ENCODE measurements around the gene PLAAT4. TPM values are rescaled to one million over a fixed set of nuclear protein-coding genes. Genes with fewer than 3 reads are reported as not detected.
"Not testable (repeated sequence)": the region's sequence is repeated elsewhere in the genome, so short reads cannot be mapped to it uniquely, and the experiment has no call there.

PLAAT4 gene
- total RNA-seq, 1 experiment from 2014 or later = 3.5 TPM

- WGBS (ENCODE audit: extremely low coverage, insufficient read length, low lambda C conversion rate) = no CpG with 5 or more reads among the region's 10 CpGs
- no peak overlapping the region for H4K91ac ChIP-seq (ENCODE audit: insufficient read length, low read depth, low read length)
These were observed 38.4 kb downstream of the PLAAT4 start for GRCh38 chr11:63574856-63575602.

GRCh38 chr11:63578882-63579281 lies 42.3 kb downstream of the PLAAT4 start:
- not testable (repeated sequence) for H2AFZ ChIP-seq (ENCODE audit: low read length); H3K4me3 Mint-ChIP-seq; H3T11ph ChIP-seq (ENCODE audit: low read length); H4K20me1 ChIP-seq (ENCODE audit: control insufficient read depth, insufficient read depth, insufficient read length); H3K27ac Mint-ChIP-seq; H3K4ac ChIP-seq (ENCODE audit: low read depth, low read length); H3K27ac ChIP-seq (ENCODE audit: insufficient read length, low read depth, low read length); H2BK15ac ChIP-seq (ENCODE audit: low read depth, low read length); H3K4me1 ChIP-seq (ENCODE audit: insufficient read depth, low read length); H2AK5ac ChIP-seq (ENCODE audit: insufficient read length, low read length); DNase-seq; H2BK5ac ChIP-seq (ENCODE audit: insufficient read length, low read length); H2BK120ac ChIP-seq (ENCODE audit: low read depth, low read length, poor library complexity, severe bottlenecking); H3K27me3 ChIP-seq (ENCODE audit: insufficient read depth, low read length); H4K8ac ChIP-seq (replicated peaks; ENCODE audit: insufficient read length, low read depth, low read length); H4K91ac ChIP-seq (ENCODE audit: insufficient read length, low read depth, low read length); H2BK12ac ChIP-seq (ENCODE audit: insufficient read length, low read depth, low read length); H3K56ac ChIP-seq (ENCODE audit: insufficient read length, low read depth, low read length); H3K23ac ChIP-seq (ENCODE audit: insufficient read length, low read depth, low read length); H3K79me1 ChIP-seq (ENCODE audit: insufficient read depth, low read depth, low read length, poor library complexity, severe bottlenecking); H4K5ac ChIP-seq (ENCODE audit: insufficient read length, low read depth, low read length); H3K4me2 ChIP-seq (ENCODE audit: insufficient read depth, insufficient read length, low read length); H3K27me3 Mint-ChIP-seq (ENCODE audit: low read depth); H3K79me2 ChIP-seq (ENCODE audit: insufficient read depth, low read length); H3K9ac ChIP-seq (ENCODE audit: extremely low read depth, insufficient read length, low read length); H3K14ac ChIP-seq (ENCODE audit: insufficient read depth, low read length); H3K18ac ChIP-seq (ENCODE audit: insufficient read length, low read depth, low read length); H3K23me2 ChIP-seq (ENCODE audit: insufficient read length, low read depth, low read length, poor library complexity, severe bottlenecking); H2BK20ac ChIP-seq (ENCODE audit: low read depth, low read length, poor library complexity, severe bottlenecking)
- peaks cover 22% of the 10 kb centered on the region for H3K9me3 ChIP-seq (ENCODE audit: control insufficient read depth, low read depth, low read length)
- WGBS (ENCODE audit: extremely low coverage, insufficient read length, low lambda C conversion rate) = no CpG with 5 or more reads among the region's 3 CpGs
- H3K9me3 Mint-ChIP-seq = peaks cover 41 to 42% of the 10 kb centered on the region in 2 experiments
- peaks cover 3 to 24% of the 10 kb centered on the region in 2 experiments for H3K4me1 Mint-ChIP-seq
- H3K36me3 Mint-ChIP-seq (ENCODE audit: insufficient read depth in 1 of 3, low read depth in 3 of 3) = peaks cover 47 to 93% (median 89%) of the 10 kb centered on the region in 3 experiments

More at GRCh38 chr11:63574856-63575602, 38.4 kb downstream of the PLAAT4 start:
- no peak overlapping the region for H3K9ac ChIP-seq (ENCODE audit: extremely low read depth, insufficient read length, low read length)
- no peak overlapping the region for H2BK12ac ChIP-seq (ENCODE audit: insufficient read length, low read depth, low read length)
- peaks cover 4% of the 10 kb centered on the region for H3K9me3 ChIP-seq (ENCODE audit: control insufficient read depth, low read depth, low read length)
- Mint-ChIP-seq H3K27ac (peak overlapping the region; percentile 35 to 73 (median 46); a peak in 5 of 7 replicates), H3K9me3 (peaks cover 10 to 12% of the 10 kb centered on the region in 2 experiments), H3K27me3 (ENCODE audit: low read depth) (no peaks in the 10 kb centered on the region; the same call in 1 of the 2 replicates), H3K4me1 (peaks cover 4 to 12% of the 10 kb centered on the region in 2 experiments), H3K36me3 (ENCODE audit: insufficient read depth in 1 of 3, low read depth in 3 of 3) (peaks cover 18 to 68% (median 60%) of the 10 kb centered on the region in 3 experiments), H3K4me3 (no peak overlapping the region)
- H3K27ac ChIP-seq (ENCODE audit: insufficient read length, low read depth, low read length) = no peak overlapping the region
- no peak overlapping the region for H2BK120ac ChIP-seq (ENCODE audit: low read depth, low read length, poor library complexity, severe bottlenecking)
- DNase-seq = peak; percentile 14
- H4K20me1 ChIP-seq (ENCODE audit: control insufficient read depth, insufficient read depth, insufficient read length) = no peaks in the 10 kb centered on the region
- no peaks in the 10 kb centered on the region for H3K79me2 ChIP-seq (ENCODE audit: insufficient read depth, low read length)
- no peak overlapping the region for H2BK5ac ChIP-seq (ENCODE audit: insufficient read length, low read length)
- H3K18ac ChIP-seq (ENCODE audit: insufficient read length, low read depth, low read length) = no peak overlapping the region
- no peaks in the 10 kb centered on the region for H3K4me1 ChIP-seq (ENCODE audit: insufficient read depth, low read length)
- H3K23ac ChIP-seq (ENCODE audit: insufficient read length, low read depth, low read length) = no peak overlapping the region
- no peaks in the 10 kb centered on the region for H3K23me2 ChIP-seq (ENCODE audit: insufficient read length, low read depth, low read length, poor library complexity, severe bottlenecking)
- H4K5ac ChIP-seq (ENCODE audit: insufficient read length, low read depth, low read length) = no peak overlapping the region
- H4K8ac ChIP-seq (replicated peaks; ENCODE audit: insufficient read length, low read depth, low read length) = no peak overlapping the region
- H2AFZ ChIP-seq (ENCODE audit: low read length) = no peak overlapping the region
- no peak overlapping the region for H3K56ac ChIP-seq (ENCODE audit: insufficient read length, low read depth, low read length)
- no peak overlapping the region for H2AK5ac ChIP-seq (ENCODE audit: insufficient read length, low read length)
- no peak for TF ChIP-seq CTCF (conservative IDR thresholded peaks at IDR 0.05)
- no peak overlapping the region for H2BK20ac ChIP-seq (ENCODE audit: low read depth, low read length, poor library complexity, severe bottlenecking)
- H3K4ac ChIP-seq (ENCODE audit: low read depth, low read length) = no peak overlapping the region
- H2BK15ac ChIP-seq (ENCODE audit: low read depth, low read length) = no peak overlapping the region
- no peaks in the 10 kb centered on the region for H3K27me3 ChIP-seq (ENCODE audit: insufficient read depth, low read length)
- no peak overlapping the region for H3K14ac ChIP-seq (ENCODE audit: insufficient read depth, low read length)
- H3K79me1 ChIP-seq (ENCODE audit: insufficient read depth, low read depth, low read length, poor library complexity, severe bottlenecking) = peaks cover 2% of the 10 kb centered on the region
- no peak overlapping the region for H3T11ph ChIP-seq (ENCODE audit: low read length)
- no peak overlapping the region for H3K4me2 ChIP-seq (ENCODE audit: insufficient read depth, insufficient read length, low read length)

All from H9 (cell line).